NCI-H226 (cell line): Measurements from ENCODE around the gene ZNF227.
"Not testable (repeated sequence)": the region's sequence is repeated elsewhere in the genome, so short reads cannot be mapped to it uniquely, and the experiment has no call there.

Source experiments
- DNase-seq: peaks from one replicate; pipeline ENCODE4 v3.0.0-alpha.2; 2015

ZNF227 gene

DNA sequence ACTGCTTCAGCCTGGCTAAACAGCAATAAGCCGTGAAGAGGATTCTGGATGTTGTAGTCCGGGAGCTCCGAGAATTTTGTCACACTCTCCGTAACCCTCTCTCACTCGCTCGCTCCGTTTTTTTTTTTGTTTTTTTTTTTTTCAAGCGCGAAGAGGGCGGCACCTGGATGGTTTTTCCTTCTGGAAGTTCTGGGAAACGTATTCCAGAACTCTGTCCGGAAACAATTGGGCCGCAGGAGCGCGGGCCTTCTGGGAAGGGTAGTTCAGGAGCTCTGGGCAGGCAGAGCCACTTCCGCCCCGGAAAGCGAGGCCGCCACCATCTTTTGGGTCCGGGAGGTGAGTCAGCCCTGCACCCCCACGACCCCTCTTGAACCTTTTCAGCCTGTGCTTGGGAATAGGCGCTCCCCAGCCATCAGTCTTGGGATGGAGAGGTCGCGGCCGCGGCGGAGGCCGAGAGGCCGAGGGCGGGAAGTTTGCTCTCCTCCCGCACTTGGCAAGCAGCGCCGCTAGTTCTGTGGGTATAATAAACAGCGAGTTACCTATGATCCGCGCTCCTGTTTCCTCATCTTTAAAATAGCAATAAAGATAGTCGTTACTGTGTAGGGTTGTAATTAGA, at the start of gene ZNF227:
ZNF227 (plus strand) TSS at position 283 of the 616 bp plus-strand sequence. CDS start 5,261 bp downstream, outside the sequence.
- DNase-seq = peak; percentile 99

DNA sequence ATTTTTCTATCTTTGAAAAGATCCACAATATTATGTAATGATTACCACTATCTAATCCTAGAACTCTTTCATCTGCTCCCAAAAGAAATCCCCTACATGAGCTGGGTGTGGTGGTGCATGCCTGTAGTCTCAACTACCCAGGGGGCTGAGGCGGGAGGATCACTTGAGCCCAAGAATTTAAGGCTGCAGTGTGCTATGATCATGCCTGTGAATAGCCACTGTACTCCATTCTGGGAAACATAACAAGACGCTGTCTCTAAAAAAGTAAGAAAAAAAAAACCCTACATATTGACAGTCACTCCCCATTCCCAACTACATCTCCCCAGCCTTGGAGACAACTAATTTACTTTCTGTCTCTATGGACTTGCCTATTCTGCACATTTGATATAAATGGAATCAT, 48.5 kb upstream of the ZNF227 start:
- DNase-seq = no peak

DNA sequence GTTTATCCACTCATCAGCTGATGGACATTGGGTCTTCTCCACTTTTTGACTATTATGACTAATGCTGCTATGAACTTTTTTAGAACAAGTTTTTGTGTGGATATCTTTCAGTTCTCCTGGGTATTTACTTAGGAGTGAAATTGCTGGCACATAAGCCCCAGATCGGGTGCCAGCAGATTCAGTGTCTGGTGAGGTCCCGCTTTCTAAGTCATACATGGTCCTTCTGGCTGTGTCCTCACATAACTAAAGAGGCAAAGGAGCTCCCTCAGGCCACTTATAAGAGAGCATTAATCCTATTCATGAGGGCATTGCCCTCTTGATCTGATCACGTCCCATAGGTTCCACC, 48.0 kb upstream of the ZNF227 start:
- DNase-seq = no peak

DNA sequence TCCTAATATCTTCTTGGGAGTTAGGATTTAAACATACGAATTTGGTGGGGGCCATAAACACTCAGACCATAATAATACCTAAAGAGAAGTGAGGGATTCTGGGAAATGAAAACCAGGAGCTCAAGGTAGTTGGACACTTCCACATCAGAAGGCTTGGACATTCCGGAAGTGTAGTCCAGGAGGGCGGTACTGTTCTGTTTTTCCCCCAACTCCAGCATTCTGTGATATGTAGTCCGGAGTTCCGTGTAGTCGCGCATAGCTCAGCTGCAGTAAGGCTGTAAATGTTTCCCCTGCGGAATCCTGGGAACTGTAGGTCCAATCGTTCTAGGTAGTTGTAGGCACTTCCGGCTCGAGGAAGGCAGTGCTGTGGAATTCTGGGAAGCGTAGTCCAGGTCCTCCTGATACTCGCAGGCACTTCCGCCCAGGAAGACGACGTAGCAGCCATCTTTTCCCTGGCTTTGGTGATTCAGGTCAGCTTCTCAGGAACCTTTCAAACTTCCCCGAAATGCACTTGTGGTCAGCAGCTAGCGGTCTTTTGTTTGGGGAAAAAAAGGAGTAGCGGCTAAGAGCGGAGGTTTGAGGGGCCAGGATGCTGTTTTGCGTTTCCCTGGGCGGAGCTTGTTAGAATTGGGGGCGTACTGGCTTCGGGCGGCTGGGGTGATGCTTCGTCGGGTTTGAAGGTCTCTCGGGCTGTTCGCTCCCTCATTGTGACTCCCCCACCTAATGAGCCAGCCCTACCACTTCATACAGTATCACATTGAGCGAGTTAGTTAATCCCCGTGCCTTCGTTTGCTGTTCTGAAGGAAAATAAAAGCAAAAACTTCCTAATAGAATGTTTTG, 47.4 kb upstream of the ZNF227 start, which contains the start of gene ZNF226:
ZNF226 (plus strand) TSS at position 428 of the 840 bp plus-strand sequence. CDS start 4,981 bp downstream, outside the sequence.
- peak; percentile 99 for DNase-seq

DNA sequence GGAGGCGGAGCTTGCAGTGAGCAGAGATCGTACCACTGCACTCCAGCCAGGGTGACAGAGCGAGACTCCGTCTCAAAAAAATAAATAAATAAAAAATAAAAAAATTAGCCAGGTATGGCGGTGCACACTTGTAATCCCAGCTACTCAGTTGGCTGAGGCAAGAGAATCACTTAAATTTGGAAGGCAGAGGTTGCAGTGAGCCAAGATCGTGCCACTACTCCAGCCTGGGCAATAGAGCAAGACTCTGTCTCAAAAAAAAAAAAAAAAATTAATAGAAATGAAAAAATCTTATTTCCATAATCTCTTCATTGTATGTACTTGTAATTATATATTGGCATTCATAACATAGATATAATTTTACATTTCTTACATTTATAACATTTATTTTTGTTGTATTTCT, 41.7 kb upstream of the ZNF227 start:
- DNase-seq = not testable (repeated sequence)

DNA sequence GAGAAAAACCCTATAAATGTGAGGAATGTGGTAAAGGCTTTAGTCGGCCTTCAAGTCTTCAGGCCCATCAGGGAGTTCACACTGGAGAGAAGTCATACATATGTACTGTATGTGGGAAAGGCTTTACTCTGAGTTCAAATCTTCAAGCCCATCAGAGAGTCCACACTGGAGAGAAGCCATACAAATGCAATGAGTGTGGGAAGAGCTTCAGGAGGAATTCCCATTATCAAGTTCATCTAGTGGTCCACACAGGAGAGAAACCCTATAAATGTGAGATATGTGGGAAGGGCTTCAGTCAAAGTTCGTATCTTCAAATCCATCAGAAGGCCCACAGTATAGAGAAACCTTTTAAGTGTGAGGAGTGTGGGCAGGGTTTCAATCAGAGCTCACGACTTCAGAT, 35.7 kb upstream of the ZNF227 start:
- DNase-seq = no peak

DNA sequence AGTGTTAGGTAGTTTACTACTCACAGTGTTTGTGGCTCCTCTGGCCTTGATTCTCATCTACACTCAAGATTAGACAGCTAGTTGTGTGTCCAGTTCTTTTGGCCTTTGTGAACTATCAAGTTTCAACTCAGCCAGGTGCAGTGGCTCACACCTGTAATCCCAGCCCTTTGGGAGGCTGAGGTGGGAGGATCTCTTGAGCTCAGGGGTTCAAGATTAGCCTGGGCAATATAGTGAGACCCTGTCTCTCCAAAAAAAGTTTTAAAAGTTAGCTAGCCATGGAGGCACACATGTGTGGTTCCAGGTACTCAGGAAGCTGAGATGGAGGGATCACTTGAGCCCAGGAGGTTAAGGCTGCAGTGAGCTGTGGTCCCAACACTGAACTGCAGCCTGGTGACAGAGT, 31.4 kb upstream of the ZNF227 start:
- no peak for DNase-seq

DNA sequence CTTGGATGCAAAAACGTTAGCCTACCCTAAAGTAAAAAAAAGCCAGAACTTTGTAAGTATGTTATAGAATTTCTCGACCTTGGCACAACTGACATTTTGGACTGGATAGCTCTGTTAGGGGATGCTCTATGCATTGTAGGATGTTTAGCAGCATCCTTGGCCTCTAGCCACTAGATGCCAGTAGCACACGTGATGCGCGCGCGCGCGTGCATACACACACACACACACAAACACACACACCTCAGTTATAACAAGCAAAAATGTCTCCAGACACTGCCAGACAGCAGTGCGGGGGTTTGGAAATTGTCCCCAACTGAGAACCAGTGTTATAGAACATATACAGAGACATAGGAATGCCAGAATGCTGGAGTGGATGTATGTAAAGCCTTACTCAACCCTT, 30.2 kb upstream of the ZNF227 start:
- no peak for DNase-seq

DNA sequence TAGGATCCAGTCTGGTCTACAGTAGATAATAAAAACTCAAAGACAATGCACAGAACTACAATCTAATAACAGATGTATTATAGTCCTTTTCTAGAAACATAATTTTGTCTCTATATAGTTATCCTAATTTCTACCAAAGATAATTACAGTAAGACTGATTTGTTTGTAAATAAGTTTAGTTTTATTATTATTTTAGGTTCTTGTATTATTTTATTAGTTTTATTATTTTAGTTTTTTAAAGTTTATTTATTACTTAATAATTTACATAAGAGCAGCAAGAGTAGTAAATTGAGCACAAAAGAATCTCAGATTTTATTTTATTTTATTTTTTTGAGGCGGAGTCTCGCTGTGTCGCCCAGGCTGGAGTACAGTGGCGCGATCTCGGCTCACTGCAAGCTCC, 22.3 kb upstream of the ZNF227 start:
- no peak for DNase-seq

DNA sequence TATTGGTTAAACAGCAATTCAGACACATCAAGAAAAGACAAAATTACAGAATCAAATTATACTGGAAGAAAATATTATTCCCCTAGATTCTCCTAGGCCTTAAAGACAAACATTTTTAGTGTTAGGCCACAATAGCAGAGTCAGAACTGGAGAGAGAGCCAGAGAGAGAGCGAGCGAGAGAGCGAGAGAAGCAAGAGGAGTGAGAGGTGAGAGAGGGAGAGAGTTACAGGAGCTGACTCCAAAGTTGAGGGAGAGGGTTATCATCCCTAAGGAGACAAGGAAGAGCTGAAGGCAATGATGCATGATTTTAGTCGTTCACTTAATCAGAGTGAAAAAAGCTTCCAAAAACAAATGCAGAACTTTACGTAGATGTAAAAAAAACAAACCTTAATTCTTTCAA, 20.2 kb upstream of the ZNF227 start:
- no peak for DNase-seq

DNA sequence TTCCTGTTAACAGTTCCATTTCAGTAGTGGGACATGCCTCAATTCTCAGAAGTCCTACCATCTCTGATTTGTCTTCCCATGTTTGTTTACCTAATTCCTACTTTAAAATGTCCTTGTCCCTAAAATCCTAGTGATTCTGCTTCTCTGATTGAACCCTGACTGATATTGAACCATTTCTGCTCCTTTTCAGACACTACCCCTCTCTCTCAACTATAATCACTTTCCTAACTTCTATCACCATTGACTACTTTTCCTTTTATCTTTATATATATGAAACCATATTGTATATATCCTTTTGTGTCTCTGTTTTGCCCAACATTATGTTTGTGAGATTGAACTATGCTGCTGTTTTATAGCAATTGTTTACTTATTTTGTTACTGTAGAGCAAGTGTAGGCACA, 15.6 kb upstream of the ZNF227 start:
- DNase-seq = no peak

DNA sequence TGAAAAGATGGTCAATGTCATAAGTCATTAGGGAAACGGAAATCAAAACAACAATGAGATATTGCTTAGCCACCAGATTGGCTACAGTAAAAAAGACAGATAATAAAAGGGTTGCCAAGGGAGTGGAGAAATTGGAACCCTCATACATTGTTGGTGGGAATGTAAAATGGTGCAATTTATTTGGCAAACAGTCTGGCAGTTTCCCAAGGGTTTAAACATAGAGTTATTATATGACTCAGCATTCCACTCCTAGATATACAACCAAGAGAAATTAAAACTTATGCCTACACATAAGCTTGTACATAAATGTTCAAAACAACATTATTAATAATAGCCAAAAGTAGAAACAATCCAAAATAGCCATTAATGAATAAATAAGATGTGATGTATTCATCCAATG, 9.9 kb upstream of the ZNF227 start:
- peak; percentile 76 for DNase-seq

DNA sequence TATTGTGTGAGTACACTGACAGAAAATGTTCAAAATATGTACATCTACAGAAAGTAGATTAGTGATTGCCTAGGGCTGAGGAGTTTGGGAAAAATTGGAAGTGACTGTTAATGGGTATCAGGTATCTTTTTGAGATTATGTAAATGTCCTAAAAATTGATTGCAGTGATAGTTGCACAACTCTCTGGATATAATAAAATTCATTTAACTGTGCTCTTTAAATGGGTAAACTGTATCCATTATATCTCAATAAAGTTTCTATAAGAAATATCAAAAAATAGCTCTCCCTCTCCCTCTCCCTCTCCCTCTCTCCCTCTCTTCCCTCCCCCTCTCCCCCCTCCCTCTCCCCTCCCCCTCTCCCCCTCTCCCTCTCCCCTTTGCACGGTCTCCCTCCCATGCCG, 9.4 kb upstream of the ZNF227 start:
- no peak for DNase-seq

DNA sequence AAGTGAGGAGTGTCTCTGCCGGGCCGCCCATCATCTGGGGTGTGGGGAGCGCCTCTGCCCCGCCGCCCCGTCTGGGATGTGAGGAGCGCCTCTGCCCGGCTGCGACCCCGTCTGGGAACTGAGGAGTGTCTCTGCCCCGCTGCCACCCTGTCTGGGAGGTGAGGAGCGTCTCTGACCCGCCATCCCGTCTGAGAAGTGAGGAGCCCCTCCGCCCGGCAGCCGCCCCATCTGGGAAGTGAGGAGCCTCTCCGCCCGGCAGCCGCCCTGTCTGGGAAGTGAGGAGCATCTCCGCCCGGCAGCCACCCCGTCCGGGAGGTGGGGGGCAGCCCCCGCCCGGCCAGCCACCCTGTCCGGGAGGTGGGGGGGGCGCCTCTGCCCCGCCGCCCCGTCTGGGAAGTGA, 8.5 kb upstream of the ZNF227 start:
- DNase-seq = not testable (repeated sequence)

DNA sequence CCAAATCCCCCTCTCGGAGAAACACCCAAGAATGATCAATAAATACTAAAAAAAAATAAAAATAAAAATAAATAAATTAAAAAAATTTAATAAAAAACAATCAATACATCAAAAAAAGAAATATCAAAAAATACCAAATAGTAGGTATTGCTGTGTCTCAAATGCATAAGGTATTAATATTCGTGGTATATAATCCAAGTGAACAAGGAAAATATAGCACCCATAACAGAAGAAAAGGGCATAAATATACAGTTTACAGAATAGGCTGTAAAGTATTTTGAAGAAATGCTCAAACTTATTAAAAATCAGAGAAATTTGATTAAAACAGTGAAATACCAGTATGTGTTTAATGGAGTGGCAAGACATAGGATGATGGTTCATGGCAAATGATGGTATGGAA, 7.6 kb upstream of the ZNF227 start:
- no peak for DNase-seq

DNA sequence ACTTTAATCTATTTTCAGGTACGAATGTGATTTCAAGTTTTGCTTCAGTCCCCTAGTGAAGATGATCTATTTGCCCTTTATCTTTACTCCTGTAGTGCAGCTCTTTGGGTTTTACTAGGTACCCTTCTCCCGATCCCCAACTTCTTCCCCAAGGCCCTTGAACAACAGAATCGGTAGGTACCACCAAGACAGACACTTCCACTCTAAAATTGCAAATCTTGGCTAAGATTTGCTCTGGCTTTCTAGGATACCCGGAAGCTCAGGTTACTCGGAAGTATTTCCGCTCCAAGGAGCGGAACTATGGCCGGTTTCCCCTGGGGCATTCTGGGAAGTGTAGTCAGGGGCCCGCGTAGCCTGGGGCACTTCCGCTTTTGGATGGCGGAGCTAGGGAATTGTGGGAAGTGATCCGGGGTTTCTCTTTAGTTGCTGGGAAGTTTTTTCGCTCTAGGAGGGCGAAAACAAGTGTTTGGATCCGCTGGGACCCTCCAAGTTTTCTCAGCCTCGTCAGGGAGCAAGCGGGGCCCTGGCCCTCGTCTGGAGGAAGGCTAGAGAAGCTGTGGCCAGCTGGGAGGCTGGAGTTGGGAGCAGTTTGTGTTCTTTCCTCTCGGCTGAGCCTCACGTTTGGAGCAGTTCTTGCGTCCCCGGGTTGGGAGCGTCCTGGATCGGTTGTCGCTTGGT, 5.1 kb upstream of the ZNF227 start:
- DNase-seq = peak; percentile 95

DNA sequence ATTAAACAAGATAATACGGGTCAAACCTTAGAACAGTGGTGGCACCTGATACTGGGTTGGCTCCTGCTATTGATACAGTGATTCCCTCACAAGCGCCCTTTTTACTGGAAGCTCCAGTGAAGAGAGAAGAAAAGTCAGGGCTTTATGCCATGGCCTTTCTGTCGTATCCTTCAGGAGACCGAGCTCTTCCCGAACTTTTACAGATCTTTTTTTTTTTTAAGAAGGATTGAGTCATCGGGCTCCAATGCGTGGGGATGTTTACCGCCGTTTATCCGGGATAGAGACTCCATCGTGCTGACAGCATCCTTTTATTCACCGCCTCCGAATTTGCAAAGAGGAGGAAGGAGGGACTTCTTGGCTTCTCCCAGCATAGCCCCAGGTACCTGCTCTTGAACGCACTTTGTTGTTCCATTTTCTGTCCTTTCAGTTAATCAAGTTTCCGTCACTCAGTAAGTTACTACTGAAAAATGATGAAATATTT, 574 bp downstream of the ZNF227 start:
- DNase-seq = peak; percentile 41

DNA sequence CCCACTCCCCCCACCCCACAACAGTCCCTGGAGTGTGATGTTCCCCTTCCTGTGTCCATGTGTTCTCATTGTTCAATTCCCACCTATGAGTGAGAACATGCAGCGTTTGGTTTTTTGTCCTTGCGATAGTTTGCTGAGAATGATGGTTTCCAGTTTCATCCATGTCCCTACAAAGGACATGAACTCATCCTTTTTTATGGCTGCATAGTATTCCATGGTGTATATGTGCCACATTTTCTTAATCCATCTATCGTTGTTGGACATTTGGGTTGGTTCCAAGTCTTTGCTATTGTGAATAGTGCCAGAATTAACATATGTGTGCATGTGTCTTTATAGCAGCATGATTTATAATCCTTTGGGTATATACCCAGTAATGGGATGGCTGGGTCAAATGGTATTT, 7.6 kb downstream of the ZNF227 start:
- not testable (repeated sequence) for DNase-seq

DNA sequence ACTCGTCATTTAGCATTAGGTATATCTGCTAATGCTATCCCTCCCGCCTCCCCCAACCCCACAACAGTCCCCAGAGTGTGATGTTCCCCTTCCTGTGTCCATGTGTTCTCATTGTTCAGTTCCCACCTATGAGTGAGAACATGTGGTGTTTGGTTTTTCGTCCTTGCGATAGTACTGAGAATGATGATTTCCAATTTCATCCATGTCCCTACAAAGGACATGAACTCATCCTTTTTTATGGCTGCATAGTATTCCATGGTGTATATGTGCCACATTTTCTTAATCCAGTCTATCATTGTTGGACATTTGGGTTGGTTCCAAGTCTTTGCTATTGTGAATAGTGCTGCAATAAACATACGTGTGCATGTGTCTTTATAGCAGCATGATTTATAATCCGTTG, 8.4 kb downstream of the ZNF227 start:
- not testable (repeated sequence) for DNase-seq

DNA sequence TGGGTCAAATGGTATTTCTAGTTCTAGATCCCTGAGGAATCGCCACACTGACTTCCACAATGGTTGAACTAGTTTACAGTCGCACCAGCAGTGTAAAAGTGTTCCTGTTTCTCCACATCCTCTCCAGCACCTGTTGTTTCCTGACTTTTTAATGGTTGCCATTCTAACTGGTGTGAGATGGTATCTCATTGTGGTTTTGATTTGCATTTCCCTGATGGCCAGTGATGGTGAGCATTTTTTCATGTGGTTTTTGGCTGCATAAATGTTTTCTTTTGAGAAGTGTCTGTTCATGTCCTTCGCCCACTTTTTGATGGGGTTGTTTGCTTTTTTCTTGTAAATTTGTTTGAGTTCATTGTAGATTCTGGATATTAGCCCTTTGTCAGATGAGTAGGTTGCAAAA, 9.0 kb downstream of the ZNF227 start:
- not testable (repeated sequence) for DNase-seq

DNA sequence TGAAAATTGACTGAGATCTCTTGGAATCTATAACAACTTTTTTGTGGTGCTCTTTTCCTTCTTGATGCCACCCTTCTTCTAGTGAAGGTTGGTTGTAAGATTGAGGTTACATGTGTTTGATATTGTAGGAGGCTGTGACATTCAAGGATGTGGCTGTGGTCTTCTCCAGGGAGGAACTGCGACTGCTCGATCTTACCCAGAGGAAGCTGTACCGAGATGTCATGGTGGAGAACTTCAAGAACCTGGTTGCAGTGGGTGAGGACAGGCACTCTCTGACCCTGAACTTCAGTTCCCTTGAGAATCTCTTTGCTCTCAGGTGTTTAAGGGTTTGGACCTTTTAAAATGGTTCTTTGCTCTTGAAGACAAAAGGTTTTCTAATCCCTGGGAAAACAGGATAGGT, 16.0 kb downstream of the ZNF227 start:
- no peak for DNase-seq

DNA sequence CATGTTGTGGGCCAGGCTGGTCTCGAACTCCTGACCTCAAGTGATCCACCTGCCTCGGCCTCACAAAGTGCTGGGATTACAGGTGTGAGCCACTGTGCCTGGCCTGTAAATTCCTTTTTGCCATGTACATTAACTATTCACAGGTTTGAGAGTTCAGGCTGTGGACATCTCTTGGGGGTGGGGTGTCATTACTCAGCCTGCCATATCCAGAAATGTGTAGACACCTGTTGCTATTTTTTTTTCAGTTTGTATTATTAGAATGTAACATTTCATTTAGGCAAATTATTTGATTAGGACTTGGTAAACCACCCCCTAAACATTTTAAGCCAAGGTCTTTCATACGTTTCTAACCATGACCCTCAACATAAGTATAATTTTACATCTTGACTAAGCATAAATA, 20.5 kb downstream of the ZNF227 start:
- no peak for DNase-seq

DNA sequence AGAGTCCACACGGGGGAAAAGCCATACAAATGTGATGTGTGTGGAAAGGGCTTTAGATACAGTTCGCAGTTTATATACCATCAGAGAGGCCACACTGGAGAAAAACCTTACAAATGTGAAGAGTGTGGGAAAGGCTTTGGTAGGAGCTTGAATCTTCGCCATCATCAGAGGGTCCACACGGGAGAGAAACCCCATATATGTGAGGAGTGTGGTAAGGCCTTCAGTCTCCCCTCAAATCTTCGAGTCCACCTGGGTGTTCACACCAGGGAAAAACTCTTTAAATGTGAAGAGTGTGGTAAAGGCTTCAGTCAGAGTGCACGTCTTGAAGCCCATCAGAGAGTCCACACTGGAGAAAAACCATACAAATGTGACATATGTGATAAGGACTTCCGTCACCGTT, 24.1 kb downstream of the ZNF227 start:
- no peak for DNase-seq

DNA sequence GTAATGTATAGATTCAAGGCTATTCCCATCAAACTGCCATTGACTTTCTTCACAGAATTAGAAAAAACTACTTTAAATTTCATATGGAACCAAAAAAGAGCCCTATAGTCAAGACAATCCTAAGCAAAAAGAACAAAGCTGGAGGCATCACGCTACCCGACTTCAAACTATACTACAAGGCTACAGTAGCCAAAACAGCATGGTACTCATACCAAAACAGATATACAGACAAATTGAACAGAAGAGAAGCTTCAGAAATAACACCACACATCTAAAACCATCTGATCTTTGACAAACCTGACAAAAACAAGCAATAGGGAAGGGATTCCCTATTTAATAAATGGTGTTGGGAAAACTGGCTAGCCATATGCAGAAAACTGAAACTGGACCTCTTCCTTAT, 40.0 kb downstream of the ZNF227 start:
- DNase-seq = not testable (repeated sequence)
